Stimulated activated CD8-positive, alpha-beta memory T cell treated with anti-CD3 and anti-CD28 coated beads, Interleukin-4, amount 100 ng/mL, for 4 hours (primary cell): ENCODE measurements around the gene TNFSF13.

Experiments
- DNase-seq, 2 donors: peaks; one replicate each; pipeline ENCODE4 v3.0.0-alpha.2; 2020; ENCODE audit warnings: low read depth in 2 of 2, low spot score in 1 of 2

TNFSF13 gene, protein sequence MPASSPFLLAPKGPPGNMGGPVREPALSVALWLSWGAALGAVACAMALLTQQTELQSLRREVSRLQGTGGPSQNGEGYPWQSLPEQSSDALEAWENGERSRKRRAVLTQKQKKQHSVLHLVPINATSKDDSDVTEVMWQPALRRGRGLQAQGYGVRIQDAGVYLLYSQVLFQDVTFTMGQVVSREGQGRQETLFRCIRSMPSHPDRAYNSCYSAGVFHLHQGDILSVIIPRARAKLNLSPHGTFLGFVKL

DNA sequence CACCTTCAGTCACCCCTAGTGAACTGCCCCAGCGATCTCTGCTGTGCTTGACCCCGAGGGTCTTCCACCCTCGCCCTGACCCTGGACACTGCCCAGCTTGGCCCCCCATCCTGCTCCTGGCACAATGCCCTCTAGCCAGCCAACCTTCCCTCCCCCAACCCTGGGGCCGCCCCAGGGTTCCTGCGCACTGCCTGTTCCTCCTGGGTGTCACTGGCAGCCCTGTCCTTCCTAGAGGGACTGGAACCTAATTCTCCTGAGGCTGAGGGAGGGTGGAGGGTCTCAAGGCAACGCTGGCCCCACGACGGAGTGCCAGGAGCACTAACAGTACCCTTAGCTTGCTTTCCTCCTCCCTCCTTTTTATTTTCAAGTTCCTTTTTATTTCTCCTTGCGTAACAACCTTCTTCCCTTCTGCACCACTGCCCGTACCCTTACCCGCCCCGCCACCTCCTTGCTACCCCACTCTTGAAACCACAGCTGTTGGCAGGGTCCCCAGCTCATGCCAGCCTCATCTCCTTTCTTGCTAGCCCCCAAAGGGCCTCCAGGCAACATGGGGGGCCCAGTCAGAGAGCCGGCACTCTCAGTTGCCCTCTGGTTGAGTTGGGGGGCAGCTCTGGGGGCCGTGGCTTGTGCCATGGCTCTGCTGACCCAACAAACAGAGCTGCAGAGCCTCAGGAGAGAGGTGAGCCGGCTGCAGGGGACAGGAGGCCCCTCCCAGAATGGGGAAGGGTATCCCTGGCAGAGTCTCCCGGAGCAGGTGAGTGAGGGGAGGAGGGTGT is at the start of gene TNFSF13:
TNFSF13 (plus strand) TSS at position 207 of the 776 bp plus-strand sequence; CDS start at position 497, 290 bp downstream.
- no peak for DNase-seq

DNA sequence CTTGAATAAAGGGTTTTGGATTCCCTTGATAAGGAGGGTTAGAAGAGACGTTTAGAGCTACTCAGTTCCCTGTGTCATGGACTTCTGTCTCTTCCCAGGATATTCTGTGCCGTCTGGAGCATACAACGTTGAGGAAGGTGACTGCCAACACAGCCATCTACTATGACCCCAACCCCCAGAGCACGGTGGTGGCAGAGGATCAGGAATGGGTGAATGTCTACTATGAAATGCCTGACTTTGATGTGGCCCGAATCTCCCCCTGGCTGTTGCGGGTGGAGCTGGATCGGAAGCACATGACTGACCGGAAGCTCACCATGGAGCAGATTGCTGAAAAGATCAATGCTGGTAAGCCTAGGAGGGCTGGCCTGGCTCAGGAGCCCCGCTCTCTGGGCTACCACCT is 49.7 kb upstream of the TNFSF13 start:
- DNase-seq, result no peak

DNA sequence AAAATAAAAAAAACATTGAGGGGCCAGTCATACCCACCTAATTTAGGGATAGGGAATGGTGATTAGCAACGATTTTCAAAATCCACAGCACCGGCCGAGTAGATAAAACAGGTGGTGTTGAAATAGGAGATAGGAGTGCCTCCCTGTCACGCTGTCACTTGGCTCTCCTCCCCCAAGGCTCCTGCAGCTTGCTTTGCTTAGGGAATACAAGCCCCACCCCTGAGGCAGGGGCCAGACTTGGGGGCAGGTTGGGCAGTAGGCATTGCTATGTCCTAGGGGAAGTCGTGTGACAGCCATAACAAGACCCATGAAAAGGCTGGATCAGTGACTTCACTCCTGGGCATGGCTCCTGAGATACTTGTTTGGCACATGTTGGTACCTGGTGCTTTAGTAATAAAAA is 48.6 kb upstream of the TNFSF13 start:
- no peak for DNase-seq

DNA sequence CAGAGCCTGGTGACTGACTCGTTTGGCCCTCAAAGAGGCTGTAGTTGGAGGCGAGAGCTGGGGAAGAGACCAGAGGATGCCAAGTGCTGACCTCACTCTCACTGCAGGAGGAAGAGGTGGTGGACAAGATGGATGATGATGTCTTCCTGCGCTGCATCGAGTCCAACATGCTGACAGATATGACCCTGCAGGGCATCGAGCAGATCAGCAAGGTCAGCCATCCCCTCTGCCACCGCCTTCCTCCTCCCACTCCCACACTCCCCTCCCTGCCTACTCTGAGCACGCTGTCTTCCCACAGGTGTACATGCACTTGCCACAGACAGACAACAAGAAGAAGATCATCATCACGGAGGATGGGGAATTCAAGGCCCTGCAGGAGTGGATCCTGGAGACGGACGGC is 47.4 kb upstream of the TNFSF13 start:
- DNase-seq, result no peak

DNA sequence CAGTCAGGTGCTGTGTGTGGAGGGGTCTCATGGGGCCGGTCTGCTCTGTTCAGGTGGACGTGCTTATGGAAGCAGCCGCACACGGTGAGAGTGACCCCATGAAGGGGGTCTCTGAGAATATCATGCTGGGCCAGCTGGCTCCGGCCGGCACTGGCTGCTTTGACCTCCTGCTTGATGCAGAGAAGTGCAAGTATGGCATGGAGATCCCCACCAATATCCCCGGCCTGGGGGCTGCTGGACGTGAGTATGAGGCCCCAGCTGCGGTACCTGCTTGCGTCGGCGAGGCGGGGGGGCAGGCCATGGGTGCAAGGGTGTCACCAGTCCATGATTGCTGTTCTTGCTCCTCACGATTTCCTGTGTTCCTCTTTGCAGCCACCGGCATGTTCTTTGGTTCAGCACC is 46.4 kb upstream of the TNFSF13 start:
- no peak for DNase-seq

DNA sequence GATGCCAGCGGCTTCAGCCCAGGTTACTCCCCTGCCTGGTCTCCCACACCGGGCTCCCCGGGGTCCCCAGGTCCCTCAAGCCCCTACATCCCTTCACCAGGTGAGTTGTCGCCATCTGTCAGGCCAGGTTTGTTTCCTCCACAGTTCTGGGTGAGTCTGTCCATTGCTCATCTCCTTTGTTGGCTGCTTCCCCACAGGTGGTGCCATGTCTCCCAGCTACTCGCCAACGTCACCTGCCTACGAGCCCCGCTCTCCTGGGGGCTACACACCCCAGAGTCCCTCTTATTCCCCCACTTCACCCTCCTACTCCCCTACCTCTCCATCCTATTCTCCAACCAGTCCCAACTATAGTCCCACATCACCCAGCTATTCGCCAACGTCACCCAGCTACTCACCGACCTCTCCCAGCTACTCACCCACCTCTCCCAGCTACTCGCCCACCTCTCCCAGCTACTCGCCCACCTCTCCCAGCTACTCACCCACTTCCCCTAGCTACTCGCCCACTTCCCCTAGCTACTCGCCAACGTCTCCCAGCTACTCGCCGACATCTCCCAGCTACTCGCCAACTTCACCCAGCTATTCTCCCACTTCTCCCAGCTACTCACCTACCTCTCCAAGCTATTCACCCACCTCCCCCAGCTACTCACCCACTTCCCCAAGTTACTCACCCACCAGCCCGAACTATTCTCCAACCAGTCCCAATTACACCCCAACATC is 45.6 kb upstream of the TNFSF13 start:
- DNase-seq, result no peak

DNA sequence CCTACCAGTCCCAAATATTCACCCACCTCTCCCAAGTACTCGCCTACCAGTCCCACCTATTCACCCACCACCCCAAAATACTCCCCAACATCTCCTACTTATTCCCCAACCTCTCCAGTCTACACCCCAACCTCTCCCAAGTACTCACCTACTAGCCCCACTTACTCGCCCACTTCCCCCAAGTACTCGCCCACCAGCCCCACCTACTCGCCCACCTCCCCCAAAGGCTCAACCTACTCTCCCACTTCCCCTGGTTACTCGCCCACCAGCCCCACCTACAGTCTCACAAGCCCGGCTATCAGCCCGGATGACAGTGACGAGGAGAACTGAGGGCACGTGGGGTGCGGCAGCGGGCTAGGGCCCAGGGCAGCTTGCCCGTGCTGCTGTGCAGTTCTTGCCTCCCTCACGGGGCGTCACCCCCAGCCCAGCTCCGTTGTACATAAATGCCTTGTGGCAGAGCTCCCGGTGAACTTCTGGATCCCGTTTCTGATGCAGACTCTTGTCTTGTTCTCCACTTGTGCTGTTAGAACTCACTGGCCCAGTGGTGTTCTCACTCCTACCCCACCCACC is 44.6 kb upstream of the TNFSF13 start:
- DNase-seq, result no peak

DNA sequence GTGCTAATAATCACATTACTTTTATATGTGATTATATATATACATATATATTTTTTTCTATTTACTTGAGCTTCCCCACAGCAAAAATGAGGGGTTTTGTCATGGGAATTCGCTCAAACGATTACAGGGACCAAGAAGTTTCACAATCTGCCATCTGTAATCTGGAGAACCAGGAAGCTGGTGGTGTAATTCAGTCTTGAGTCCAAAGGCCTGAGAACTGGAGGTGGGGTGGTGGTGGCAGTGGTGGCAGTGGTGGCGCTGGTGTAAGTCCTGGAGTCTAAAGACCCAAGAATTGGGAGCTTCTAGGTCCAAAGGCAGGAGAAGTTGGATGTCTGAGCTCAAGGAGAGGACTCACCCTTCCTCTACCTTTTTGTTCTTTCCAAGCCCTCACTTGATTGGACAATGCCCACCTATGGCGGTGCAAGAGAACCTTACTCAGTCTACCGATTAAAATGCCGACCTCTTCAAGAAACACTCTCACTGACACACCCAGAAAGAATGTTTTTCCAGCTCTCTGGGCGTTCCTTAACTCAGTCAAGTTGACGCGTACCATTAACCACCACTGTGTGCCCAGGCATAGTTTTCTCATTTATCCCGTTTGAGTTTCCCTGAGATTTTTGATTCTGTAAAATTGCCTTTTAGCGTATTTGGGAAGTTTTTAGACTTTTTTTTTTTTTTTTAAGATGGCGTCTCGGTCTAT is 42.5 kb upstream of the TNFSF13 start:
- DNase-seq, result no peak

DNA sequence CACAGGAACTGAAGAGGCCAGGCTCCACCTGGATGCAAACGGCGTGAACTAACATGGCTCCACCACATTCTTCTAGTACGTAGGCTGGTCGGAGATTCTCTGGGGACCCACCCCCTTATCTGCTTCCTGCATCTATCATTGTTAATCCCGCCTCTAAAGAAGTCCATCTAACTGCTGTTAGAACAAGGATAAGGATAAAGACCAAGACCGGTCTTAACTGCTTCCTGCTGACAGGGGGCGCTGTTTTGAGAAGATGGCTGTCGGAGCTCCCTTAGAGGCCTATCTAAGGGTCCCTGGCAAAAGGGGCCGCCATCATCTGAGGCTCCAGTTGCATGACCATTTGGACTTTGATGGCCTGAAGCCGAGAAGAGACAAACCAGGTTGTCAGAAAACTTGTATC is 35.5 kb upstream of the TNFSF13 start:
- DNase-seq, result no peak

DNA sequence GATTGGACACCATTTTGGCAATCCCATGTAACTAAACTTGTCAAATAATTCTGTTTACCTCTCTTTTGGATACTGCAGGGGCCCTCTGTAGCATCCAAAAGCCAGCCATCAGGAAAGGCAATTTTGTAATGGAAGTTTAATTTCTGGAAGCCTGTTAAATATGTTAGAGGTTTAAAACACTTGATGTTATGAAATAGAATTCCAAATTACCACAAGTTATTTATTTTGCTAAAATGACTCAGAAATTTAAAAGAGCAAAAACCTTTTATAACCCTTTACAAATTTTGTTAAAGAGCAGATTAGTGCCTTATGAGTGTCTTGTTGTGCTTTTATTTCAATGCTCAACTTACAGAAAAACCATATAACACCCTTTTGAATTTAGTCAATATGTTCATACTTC is 29.7 kb upstream of the TNFSF13 start:
- no peak for DNase-seq

DNA sequence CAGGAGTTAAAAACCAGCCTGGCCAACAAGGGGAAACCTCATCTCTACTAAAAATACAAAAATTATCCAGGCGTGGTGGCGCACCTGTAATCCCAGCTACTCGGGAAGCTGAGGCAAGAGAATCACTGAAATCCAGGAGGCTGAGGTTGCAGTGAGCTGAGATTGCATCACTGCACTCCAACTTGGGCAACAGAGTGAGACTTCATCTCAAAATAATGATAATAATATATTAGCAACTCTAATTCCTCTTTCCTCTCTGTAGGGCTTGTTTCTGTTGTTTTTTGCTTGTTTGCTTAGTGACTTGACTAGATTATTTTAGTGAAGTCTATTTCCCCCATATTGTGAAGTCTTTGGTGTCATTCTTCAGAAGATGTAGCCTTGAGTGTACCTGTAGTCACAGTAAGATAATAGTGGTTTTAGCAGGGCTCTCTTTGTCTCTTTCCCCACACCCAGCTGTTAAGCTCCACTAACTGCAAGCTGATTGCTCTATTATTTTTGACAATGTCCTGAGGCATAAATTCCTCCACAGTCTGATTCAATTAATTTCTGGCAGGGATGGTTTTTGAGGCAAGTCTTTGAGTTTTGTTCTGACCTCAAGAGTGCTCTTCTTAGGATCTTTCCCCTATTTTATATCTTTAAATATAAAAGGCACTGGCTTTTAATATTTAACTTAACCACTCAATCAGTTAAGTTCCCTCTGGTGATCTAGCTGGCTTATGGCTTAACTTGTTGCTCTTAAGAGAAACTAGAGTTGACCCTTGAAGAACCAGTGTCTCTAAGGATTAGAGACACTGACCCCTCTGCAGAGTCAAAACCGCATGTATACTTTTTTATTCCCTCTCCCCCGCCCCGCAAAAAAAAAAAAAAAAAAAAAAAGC is 28.3 kb upstream of the TNFSF13 start:
- no peak for DNase-seq

DNA sequence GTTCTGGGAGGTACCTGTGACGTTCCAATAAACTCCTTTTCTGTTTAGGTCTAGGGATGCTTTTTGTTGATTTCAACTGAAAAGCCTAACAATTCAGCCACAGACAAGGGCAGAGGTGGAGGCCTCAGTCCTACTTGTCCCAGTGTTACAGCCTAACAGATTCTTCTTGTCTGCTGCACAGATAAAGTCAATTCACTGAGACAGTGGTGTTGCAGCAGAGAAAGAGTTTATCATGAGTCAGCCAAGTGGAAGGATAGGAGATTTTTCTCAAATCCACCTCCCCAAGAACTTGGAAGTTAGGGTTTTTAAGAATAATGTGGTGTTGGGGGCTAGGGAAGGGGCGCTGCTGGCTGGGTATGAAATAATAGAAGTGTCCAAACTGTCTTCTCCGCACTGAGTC is 20.5 kb upstream of the TNFSF13 start:
- DNase-seq, result no peak

DNA sequence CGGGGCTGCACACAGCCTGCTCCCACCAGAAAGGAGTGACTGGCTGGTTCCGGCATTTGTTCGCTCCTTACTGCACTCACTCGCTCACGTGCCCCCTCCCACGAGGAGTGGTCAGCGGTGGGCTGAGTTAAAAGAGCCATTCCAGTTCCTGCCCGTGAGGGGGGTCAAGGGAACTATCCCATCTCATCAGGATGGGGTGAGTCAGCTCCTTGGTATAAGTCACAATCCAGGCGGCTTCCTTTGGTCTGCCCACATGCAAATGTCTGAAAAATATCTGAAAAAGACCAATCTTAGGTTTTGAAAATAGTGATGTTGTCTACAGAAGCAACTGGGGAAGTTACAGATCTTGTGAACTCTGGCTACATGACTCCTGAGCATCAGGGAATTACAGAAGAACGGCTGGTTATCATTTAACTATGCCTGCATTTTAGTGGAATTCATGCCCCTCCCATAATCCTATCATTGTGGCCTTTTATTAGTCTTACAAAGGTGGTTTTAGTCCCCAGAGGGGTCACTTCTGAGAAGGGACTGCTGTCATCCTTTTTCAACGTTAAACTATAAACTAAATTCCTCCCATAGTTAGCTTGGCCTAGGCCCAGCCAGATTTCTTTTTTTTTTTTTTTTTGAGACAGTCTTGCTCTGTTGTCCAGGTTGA is 19.5 kb upstream of the TNFSF13 start:
- no peak for DNase-seq

DNA sequence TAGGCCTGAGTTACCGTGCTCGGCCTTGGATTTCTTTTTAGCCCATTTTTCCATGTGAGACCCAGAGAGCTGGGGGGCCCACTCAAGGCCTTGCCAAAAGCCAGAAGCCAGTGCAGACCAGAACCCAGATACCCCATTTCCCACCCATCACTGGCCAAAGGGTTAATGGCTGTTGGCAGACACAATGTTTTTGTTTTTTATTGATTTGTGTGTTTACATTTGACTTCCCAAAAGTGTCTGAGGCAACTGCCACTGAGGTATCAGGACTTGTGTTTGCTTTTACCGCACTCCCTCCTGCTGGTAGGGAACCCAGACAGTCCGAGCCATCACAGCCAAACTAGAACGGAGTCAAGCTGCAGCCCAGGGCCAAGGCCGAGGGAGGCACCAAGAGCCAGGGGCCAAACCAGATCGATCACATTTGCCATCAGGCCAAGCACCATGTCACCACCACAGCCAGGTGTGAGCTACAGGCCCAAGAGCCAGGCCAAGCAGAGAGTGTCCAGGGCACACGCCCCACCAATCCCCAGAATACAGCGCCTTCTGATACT is 17.4 kb upstream of the TNFSF13 start:
- DNase-seq, result no peak

DNA sequence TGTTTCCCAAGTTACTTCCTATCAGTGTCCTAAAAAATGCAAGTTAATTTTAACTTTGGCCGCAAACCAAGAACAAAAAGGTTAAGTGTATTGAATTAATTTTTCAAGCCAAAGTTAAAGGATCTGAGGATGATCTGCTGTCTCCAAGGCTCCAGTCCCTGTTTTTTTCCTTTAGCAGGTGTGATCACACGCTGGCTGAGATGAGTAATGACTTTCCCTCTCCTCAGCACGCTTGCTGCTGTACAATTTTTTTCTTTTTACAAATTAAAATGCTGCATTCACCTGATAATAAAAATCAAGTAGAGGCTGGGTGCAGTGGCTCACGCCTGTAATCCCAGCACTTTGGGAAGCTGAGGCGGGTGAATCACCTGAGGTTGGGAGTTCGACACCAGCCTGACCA is 13.6 kb upstream of the TNFSF13 start:
- DNase-seq, result no peak

DNA sequence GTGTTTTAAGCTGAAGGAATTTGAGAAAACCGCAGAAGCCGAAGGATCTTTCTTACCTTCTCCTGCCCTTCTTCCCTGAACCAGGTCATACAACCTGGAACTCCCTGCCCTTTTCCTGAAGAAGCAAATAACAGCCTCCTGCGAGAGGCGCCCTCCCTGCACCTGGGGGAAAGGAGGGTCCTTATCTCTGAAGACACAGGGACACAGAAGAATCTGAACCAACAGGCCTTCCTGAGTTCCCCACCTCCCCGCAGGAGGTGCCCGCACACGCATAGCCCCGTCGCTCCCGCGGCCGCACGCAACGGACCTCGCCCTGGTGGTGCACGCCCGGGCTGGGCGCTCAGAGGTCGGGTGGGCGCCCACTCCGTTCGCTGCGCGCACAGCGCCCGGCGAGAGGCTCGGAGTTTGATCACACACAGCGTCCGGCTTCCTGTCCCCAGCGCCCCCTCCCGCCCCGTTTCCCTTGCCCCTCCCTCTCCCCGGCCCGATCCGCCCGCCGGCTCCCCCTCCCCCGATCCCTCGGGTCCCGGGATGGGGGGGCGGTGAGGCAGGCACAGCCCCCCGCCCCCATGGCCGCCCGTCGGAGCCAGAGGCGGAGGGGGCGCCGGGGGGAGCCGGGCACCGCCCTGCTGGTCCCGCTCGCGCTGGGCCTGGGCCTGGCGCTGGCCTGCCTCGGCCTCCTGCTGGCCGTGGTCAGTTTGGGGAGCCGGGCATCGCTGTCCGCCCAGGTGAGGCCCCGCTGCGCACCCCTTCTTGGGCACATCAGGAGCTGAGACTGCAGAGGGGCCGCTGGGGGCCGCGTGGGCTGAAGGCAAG is 9.8 kb upstream of the TNFSF13 start, which contains the start of gene TNFSF12:
TNFSF12 (plus strand) TSS at position 474 of the 816 bp plus-strand sequence; CDS start at position 570, 96 bp downstream.
- peak in 1 of 2 donors; percentile 35 for DNase-seq

DNA sequence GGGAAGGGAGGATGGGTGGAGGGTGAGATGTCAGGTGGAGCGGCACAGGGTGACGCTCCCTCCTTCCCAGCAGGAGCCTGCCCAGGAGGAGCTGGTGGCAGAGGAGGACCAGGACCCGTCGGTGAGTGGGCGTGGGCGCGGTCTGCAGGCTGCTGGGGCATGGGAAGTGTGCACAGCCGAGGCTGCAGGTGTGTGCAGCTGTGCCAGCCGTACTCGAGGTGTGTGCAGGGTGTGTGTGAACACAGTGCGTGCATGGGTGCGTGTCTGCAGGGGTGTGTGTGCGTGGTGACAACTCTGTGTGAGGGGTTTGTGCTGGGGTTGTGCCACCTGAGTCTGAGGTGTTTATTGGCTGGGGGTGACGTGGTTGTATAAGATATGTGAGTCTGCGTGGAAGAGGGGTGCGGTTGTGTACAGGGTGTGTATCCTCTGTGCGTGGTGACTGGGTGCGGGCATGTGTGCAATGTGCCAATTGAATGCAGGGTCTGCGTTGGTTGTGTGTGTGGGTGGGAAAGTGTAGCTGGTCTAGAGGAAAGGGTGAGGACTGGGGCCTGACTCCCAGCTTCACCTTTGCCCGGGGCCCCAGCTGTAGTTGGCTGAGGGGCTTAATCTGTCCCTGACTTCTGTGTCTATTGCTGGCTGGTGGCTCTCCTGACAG is 9.0 kb upstream of the TNFSF13 start:
- no peak for DNase-seq

DNA sequence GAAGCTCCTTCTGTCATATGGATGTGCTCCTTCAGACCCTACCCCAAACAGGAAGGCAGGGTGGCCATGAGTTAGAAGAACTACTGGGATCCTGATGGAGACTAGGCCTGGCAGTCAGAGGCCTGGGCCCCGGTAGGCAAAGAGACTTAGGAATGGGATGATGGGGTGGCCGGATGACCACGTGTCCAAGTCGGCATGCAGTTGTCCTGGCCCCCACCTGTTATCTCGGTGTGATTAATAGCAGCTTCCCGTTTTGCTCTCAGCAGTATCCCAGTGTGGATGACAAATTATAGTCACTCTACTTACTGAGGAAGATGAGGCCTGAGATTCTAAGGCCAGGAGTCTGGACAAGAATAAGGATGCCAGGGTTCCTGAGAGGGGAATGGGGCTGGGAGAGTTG is 8.2 kb upstream of the TNFSF13 start:
- DNase-seq, result no peak
